ENCODE measurements around the gene CLEC18C.

DNA sequence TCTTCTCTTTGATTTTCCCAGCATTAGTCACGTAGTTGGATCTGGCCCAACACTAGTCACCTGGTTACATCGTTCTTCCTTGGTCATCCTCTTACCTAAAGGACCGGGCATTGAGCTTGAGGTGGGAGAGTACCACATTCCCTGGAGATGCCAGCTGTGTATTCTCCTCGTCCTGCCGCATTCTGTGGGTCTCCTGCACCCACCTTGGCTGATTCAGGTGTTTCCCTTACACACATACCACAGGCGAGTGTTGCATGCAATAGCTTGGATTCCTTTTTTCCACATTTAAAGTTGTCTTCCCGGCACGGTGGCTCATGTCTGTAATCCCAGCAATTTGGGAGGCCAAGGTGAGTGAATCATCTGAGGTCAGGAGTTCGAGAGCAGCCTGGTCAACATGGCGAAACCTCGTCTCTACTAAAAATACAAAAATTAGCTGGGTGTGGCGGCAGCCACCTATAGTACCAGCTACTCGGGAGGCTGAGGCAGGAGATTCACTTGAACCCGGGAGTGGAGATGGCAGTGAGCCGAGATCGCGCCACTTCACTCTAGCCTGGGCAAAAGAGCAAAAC is 21.6 kb upstream of the CLEC18C start:
- TF ChIP-seq, protein P1, sequence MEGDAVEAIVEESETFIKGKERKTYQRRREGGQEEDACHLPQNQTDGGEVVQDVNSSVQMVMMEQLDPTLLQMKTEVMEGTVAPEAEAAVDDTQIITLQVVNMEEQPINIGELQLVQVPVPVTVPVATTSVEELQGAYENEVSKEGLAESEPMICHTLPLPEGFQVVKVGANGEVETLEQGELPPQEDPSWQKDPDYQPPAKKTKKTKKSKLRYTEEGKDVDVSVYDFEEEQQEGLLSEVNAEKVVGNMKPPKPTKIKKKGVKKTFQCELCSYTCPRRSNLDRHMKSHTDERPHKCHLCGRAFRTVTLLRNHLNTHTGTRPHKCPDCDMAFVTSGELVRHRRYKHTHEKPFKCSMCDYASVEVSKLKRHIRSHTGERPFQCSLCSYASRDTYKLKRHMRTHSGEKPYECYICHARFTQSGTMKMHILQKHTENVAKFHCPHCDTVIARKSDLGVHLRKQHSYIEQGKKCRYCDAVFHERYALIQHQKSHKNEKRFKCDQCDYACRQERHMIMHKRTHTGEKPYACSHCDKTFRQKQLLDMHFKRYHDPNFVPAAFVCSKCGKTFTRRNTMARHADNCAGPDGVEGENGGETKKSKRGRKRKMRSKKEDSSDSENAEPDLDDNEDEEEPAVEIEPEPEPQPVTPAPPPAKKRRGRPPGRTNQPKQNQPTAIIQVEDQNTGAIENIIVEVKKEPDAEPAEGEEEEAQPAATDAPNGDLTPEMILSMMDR (IDR thresholded peaks at IDR 0.05; ENCODE audit: low read length): no peak
- no peak for TF ChIP-seq EZH2 (IDR thresholded peaks at IDR 0.05; ENCODE audit: borderline replicate concordance, low read length)

Measured in OCI-LY1 (cell line).